ENCODE data around the gene RCC2.
"Not testable (repeated sequence)": the region's sequence is repeated elsewhere in the genome, so short reads cannot be mapped to it uniquely, and the experiment has no call there.

DNA sequence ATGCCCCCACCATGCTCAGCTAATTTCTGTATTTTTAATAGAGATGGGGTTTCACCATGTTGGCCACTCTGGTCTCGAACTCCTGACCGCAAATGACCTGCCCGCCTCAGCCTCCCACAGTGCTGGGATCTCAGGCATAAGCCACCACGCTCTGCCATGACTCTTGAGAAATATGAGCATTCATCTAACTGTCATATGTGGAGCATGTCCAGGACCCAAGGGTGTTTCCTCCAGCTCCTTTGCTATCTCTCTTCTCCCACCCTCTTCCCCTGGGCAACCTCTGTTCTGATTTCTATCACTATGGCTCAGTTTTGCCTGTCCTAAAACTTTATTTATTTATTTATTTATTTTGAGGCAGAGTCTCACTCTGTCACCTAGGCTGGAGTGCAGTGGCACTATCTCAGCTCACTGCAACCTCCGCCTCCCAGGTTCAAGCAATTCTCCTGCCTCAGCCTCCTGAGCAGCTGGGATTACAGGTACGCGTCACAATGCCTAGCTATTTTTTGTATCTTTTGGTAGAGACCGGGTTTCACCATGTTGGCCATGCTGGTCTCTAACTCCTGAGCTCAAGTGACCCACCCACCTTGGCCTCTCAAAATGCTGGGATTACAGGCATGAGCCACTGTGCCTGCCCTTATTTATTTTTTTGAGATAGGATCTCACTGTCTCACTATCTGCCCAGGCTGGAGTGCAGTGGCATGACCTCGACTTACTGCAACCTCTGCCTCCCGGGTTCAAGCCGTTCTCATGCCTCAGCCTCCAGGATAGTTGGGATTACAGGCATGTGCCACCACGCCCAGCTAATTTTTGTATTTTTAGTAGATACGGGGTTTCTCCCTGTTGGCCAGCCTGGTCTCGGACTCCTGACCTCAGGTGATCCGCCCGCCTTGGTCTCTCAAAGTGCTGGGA, 29.1 kb upstream of the RCC2 start:
- TF ChIP-seq, protein P1, sequence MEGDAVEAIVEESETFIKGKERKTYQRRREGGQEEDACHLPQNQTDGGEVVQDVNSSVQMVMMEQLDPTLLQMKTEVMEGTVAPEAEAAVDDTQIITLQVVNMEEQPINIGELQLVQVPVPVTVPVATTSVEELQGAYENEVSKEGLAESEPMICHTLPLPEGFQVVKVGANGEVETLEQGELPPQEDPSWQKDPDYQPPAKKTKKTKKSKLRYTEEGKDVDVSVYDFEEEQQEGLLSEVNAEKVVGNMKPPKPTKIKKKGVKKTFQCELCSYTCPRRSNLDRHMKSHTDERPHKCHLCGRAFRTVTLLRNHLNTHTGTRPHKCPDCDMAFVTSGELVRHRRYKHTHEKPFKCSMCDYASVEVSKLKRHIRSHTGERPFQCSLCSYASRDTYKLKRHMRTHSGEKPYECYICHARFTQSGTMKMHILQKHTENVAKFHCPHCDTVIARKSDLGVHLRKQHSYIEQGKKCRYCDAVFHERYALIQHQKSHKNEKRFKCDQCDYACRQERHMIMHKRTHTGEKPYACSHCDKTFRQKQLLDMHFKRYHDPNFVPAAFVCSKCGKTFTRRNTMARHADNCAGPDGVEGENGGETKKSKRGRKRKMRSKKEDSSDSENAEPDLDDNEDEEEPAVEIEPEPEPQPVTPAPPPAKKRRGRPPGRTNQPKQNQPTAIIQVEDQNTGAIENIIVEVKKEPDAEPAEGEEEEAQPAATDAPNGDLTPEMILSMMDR (conservative IDR thresholded peaks at IDR 0.05 in 1 of 2, IDR thresholded peaks at IDR 0.05 in 1 of 2; ENCODE audit: low read depth in 1 of 2, low read length in 2 of 2) = not testable (repeated sequence)
- TF ChIP-seq EZH2 (IDR thresholded peaks at IDR 0.05; ENCODE audit: low read length, missing control alignments) = not testable (repeated sequence)
